SIG-M5 (cell line): ENCODE results near the gene NPIPB8.
"Not testable (repeated sequence)": the region's sequence is repeated elsewhere in the genome, so short reads cannot be mapped to it uniquely, and the experiment has no call there.

Source experiments
- DNase-seq: peaks from one replicate; lab custom pipeline; 2025; lab: John Stamatoyannopoulos, UW

The NPIPB8 gene

DNA sequence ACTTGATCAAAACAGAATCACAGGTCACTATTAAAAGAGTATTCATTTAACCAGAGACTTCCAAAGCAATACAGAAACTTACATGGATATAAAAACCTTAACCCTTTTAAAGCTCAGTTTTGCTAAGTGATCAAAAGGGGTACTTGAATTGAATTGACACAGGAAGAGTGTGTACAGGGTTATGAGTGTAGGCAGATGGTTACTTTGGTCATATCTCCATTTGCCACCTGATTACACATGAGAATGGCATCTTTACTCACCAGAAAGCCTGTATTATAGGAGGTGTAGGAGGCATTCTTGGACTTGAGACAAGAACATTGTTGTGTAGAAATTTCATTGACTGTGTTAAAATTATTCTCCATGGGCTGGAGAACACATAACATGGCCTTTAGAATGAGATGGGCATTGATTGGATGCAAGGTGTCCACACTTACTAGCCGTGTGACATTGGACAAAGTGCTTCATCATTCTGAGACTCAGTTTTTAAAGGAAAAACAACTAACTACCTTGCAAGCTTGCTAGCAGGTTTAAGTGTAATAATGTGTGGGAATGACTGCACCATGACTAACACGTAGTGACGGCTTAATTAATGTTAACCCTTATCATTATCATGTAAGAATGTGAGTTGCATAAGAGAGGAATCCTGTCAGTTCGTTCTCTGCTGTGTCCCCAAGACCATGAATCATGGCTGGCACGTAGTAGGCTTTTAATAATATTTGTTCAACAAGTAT, 1.6 kb upstream of the NPIPB8 start:
- DNase-seq = not testable (repeated sequence)

DNA sequence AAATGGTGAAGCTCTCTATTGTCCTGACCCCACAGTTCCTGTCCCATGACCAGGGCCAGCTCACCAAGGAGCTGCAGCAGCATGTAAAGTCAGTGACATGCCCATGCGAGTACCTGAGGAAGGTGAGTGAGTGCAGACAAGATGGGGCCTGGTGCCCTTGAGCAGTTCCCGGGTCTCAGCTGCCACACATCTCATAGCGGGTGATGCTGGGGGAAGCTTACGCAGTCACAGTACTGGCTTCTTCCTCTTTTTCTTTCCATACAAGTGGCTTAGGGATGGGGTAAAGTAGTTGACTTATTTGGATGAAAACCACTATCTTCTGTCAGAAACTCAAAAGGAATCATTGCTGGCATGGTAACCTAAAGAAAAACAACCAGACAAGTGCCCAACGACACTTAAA, 494 bp downstream of the NPIPB8 start:
- DNase-seq = not testable (repeated sequence)

DNA sequence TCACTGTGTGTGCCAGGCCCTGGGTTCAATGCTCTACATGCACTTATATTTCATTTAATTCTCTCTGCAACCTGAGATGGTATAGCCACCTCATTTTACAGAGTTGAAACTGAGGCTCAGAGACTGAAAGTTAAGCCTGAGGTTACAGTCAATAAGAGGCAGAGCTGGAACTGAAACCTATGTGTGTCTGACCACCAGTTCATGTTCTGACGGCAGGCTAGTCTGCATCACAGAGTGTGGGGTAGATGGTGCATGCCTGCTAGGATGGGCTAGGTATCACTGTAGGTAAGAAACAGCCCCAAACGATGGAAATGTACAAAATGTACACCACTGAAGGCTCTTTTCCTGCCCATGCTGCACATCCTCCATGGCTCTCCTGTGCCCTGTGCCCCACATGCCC, 2.1 kb downstream of the NPIPB8 start:
- DNase-seq = not testable (repeated sequence)

DNA sequence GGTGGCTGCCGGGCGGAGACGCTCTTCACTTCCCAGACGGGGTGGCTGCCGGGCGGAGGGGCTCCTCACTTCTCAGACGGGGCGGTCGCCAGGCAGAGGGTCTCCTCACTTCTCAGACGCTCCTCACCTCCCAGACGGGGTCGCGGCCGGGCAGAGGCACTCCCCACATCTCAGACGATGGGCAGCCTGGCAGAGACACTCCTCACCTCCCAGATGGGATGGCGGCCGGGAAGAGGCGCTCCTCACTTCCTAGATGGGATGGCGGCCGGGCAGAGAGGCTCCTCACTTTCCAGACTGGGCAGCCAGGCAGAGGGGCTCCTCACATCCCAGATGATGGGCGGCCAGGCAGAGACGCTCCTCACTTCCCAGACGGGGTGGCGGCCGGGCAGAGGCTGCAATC, 28.4 kb downstream of the NPIPB8 start:
- DNase-seq = not testable (repeated sequence)

DNA sequence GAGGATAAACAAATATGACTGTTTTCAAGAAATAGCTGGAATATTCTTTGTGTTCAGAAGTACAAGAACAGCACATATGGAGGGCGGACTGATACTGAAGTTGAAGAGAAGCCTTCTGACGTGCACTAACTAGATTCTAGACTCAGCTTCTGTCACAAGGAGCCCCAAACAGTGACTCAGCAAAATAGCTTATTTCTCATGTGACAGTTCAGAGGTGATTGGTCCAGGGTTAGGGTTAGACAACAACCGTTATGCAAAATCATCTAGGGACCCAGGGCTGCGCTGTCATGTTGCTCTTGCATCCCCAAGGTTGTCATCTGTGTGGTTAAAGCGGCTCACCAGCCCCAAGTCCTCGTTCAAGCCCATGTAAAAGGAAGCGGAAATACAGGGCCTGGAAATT, 29.6 kb downstream of the NPIPB8 start:
- not testable (repeated sequence) for DNase-seq

DNA sequence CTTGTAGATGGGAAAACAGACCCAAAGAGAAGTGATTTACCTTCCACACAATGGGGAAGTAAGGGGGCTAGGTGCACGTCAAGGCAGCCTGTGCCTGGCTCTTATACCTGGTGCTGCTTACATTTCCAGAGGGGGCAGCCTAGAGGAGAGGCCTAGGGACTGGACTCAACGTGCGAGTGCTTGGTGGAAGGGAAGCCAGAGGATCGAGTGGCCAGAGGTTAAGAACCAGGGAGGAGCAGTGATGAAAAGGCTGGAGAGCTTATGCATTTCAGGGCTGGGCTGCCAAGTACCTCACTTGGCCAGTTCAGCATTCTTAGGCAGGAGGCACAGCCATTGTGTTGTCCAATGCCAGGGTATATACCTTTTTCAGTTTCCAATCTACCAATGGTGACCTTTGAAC, 30.3 kb downstream of the NPIPB8 start:
- not testable (repeated sequence) for DNase-seq

DNA sequence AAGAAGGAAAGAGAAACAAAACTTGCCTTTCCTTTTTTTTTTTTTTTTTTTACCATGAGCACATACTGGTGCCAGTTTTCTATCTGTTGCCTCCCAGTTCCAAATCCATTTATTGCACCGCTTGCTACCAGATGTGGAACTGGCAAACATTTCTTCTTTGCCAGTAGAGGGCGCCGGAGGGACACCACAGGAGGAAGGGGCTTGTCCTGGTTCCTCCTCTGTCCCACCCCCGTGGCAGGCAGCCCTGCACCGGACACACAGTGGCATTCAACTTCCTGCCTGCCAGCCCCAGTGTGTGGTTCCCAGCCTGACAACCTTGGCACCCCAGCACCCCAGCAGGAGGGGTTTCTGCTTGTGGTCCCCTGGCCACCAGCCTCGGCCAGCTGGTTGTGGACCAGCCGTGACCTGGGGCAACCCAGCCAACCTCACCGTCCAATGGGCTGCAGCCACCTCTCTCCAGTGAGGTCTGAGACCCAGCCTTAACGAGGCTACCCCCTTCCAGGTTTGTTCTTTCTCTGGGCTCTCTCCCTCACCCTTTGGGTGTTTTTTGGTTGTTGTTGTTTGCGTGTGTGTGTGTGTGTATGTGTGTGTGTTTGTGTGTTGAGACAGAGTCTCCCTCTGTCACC, 50.6 kb downstream of the NPIPB8 start:
- not testable (repeated sequence) for DNase-seq

DNA sequence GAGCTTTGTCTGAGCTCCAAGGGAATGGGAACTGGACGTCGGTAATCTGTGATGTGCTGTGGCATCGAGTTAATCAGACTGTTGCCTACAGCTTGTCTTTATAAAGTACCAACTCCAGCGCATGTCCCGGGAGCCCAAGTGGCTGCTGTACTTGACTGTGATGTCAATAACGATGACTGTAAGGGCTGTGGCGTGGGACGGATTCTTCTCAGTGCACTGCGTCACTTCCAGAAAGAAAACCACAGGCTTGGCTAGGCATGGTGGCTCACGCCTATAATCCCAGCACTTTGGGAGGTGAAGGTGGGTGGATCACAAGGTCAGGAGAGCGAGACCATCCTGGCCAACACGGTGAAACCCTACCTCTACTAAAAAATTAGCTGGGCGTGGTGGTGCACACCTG, 51.6 kb downstream of the NPIPB8 start:
- not testable (repeated sequence) for DNase-seq

DNA sequence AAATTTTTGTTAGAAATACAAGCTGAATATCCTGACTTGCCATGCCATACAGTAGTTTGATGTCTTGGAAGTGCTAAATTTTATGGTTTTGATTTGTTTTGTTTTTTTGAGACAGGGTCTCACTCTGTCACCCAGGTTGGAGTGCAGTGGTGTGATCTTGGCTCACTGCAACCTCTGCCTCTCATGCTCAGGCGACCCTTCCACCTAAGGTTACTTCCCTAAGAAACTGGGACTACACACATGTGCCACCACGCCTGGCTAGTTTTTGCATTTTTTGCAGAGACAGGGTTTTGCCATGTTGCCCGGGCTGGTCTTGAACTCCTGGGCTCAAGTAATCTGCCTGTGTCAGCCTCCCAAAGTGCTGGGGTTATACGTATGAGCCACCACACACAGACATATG, 53.9 kb downstream of the NPIPB8 start:
- not testable (repeated sequence) for DNase-seq

DNA sequence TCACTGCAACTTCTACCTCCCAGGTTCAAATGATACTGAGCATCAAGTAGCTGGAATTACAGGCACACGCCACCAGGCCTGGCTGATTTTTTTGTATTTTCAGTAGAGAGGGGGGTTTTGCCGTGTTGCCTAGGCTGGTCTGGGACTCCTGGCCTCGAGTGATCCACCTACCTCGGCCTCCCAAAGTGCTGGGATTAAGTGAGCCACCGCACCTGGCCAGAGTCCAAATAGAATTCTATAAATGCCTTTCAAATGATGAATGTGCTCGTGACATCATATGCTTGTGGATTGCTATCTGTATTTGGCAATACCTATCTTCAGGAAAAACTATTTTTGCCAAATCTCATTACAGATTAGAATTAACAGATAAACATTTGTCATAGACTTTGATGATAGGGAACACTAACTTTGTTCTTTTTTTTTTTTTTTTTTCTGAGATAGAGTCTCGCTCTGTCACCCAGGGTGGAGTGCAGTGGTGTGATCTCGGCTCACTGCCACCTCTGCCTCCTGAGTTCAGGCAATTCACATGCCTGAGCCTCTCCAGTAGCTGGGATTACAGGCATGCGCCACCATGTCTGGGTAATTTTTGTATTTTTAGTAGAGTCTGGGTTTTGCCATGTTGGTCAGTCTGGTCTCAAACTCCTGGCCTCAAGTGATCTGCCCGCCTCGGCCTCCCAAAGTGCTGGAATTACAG, 55.5 kb downstream of the NPIPB8 start:
- DNase-seq = not testable (repeated sequence)

DNA sequence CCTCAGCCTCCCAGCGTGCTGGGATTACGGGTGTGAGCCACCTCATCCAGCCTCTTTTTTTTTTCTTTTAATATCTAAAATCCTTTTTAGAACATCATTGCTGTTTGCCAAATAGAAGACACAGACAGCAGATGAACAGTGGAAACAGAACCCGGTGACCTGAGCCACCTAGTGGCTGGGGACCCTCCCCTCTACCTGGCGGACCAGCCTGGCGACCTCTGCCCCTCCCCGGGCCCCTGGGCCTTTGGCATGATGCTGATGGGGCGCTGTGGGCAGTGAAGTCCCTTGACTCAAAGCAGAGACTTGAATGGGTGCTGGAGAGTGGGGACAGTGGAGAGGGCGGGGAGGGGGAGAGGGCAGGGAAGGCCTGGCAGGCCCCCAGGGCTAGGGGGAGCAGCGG, 61.9 kb downstream of the NPIPB8 start:
- DNase-seq = not testable (repeated sequence)

DNA sequence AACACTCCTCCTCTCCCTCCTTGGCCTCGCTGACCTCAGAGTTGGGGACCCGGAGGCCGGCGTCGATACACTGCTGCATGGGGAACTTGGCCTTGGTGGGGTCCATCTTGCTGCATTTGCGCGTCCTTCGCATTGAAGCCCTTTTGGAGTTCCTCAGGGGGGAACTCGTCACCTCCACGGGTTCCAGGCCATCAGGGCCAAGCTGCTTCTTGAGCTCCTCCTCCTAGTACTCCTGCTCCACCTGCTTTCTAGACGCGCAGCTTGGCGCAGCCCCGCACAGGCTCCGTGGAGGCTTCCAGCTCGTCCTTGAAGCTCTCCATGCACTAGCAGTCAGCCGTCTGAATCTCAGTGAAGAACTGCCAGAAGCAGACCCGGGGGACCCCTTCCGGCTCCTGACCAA, 62.5 kb downstream of the NPIPB8 start:
- DNase-seq = not testable (repeated sequence)

DNA sequence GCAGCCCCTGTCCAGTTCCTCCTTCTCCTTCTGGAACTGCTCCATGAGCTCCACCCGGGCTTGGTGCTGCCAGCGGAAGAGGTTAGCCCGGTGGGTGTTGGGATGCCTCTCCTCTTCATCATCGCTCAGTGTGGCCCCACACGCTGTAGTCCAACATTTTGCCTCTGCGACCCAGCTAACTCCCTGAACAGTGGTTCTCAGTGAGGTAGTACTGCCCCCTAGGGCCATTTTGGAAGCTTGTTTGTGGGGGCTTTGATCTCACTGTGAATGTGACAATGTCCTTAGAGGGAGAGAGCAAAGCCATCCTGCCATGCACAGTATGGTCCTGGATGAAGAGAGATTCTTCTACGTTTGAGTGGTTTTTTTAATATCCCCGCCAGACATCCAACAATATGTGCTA, 63.5 kb downstream of the NPIPB8 start:
- not testable (repeated sequence) for DNase-seq

DNA sequence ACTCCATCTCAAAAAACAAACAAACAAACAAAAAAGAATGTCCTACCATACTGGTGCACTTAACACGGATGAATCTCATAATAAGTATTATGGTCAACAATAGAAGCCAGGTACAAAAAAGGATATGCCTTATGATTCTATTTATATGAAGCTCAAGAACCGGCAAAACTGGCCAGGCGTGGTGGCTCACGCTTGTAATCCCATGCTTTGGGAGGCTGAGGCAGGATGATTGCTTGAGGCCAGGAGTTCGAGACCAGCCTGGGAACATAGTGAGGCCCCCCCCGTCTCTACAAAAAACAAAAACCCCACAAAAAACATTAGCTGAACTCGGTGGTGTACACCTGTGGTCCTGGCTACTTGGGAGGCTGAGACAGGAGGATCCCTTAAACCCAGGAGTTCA, 66.4 kb downstream of the NPIPB8 start:
- DNase-seq = not testable (repeated sequence)
